Activated CD8-positive, alpha-beta T cell treated with anti-CD3 and anti-CD28 coated beads for 36 hours (primary cell): ENCODE results near the gene CCDC91. TPM values are rescaled to one million over a fixed set of nuclear protein-coding genes. Genes with fewer than 3 reads are reported as not detected.

Source experiments
- ATAC-seq: fragments of 200-7000 bp; cut with Tn5 transposase; one replicate; pipeline ENCODE4 v1.10.0; 2021; ENCODE audit warnings: mild to moderate bottlenecking, moderate library complexity
- CTCF ChIA-PET: fragments of 350-600 bp; sonication (Branson Sonifier 250); formaldehyde crosslinking; loops from one replicate; lab custom pipeline; 2021; ENCODE audit warnings: antibody characterized with exemption; lab: Charles Lee
- POLR2A ChIA-PET: fragments of 350-600 bp; sonication (Branson Sonifier 250); formaldehyde crosslinking; loops from one replicate; lab custom pipeline; 2021; ENCODE audit warnings: antibody characterized with exemption; lab: Charles Lee
- DNase-seq: peaks from one replicate; pipeline ENCODE4 v3.0.0-alpha.2; 2020
- H3K27ac Mint-ChIP-seq: one replicate; pipeline ENCODE4 v1.8.0; 2021; ENCODE audit warnings: mild to moderate bottlenecking, mixed read lengths
- H3K27me3 Mint-ChIP-seq: one replicate; pipeline ENCODE4 v1.8.0; 2021; ENCODE audit warnings: mixed read lengths
- H3K36me3 Mint-ChIP-seq: one replicate; pipeline ENCODE4 v1.8.0; 2021; ENCODE audit warnings: low read depth, mixed read lengths
- H3K4me1 Mint-ChIP-seq: one replicate; pipeline ENCODE4 v1.8.0; 2021; ENCODE audit warnings: low read depth, mixed read lengths
- H3K4me3 Mint-ChIP-seq: one replicate; pipeline ENCODE4 v1.8.0; 2021; ENCODE audit warnings: mild to moderate bottlenecking, moderate library complexity, mixed read lengths
- H3K9me3 Mint-ChIP-seq: one replicate; pipeline ENCODE4 v1.8.0; 2021; ENCODE audit warnings: mixed read lengths
- CTCF ChIP-seq: fragments of 200-600 bp; IDR thresholded peaks from one replicate; pipeline ENCODE4 v1.8.0; 2022; ENCODE audit warnings: antibody characterized with exemption, mild to moderate bottlenecking
- intact Hi-C: fragments of 100-400 bp; cut with micrococcal nuclease; formaldehyde crosslinking; loops from one replicate; pipeline ENCODE4 v1.10.0; 2022
- total RNA-seq, 2 experiments: library from RNA; stranded (reverse); gene quantifications; one replicate each; pipeline ENCODE4 v1.2.3, GENCODE V29; 2021

CCDC91 gene
- total RNA-seq, 2 experiments from 2014 or later, result 14.7 to 14.8 TPM

DNA sequence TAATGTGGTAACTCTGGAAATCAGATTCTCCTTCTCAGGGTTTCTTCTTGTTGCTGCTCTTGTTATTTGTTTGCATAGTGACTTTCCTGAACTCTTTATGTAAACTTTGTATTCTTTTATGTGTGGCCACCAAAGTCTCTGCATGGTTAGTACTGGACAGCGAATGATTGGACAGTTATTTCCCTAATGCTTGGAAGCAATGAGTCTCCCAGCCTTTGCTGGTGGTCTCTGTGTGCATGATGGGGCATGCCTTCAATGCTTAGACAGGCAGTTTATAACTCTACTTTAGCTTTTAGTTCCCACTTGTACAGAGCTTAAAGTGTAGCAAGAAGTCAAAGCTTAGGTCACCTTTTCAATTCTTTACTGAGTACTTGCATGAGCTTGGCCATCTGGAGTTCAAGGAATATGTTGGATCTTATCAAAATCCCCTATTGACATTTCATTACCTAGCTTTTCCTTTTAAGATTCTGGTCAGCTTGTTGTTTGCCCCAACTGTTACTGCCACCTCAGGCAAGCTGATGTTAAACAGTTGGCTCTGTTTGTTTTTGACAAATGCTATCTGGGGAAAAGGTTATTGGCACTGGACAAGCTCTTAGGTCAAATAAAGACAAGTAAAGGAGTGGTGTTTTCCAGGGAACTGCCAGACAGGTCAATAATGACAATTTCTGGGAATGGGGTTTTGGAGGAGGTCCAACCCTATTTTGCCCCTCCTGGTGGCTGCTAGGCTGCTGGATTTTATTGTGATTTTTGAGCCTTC, 12.3 kb downstream of the CCDC91 start:
- no peaks in the 10 kb centered on the region for H3K27me3 Mint-ChIP-seq
- DNase-seq (no peak), ATAC-seq (no peak)
- TF ChIP-seq CTCF, result no peak
- intact Hi-C loops, result no loop called here
- ChIA-PET CTCF (no interaction called here), POLR2A (interaction anchor here (3.3 kb wide), 1 partner anchor 12 kb away, joined by 12 read pairs; the partner anchor contains the start of gene CCDC91)
- no peak overlapping the region for H3K27ac Mint-ChIP-seq
- H3K36me3 Mint-ChIP-seq, result peaks cover 14% of the 10 kb centered on the region
- peaks cover 4% of the 10 kb centered on the region for H3K9me3 Mint-ChIP-seq
- peaks cover 18% of the 10 kb centered on the region for H3K4me1 Mint-ChIP-seq
- H3K4me3 Mint-ChIP-seq, result no peak overlapping the region

DNA sequence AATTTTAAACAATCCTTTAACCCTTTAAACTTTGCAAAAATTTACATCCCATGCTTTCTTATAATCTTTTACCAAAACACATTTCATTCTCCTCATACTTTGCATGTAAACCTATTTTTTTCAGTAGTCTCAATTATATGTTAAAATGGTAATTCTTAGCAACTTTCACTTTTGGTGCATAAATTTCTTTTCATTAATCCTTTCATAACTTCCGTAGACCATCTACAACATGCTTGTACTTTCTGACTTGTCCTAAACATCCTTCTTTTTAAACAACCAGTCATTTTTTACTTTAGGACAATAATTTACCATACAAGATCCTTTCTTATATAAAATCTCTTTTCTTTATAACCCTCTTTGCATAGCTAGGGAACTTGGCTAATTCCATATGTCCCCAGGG, 19.5 kb downstream of the CCDC91 start:
- no peak for TF ChIP-seq CTCF
- H3K4me3 Mint-ChIP-seq, result no peak overlapping the region

GRCh38 chr12:28212182-28212581, 21.9 kb downstream of the CCDC91 start:
- DNase-seq (no peak), ATAC-seq (no peak)
- intact Hi-C loops, result no loop called here
- Mint-ChIP-seq H3K4me3 (no peak overlapping the region), H3K27ac (no peak overlapping the region), H3K27me3 (no peaks in the 10 kb centered on the region), H3K36me3 (peaks cover 38% of the 10 kb centered on the region), H3K4me1 (peaks cover 9% of the 10 kb centered on the region), H3K9me3 (peaks cover 5% of the 10 kb centered on the region)
- TF ChIP-seq CTCF, result no peak
- ChIA-PET POLR2A (interaction anchor here (0.9 to 1.3 kb wide), 2 partner anchors 11 to 21 kb away, joined by 4 read pairs; no protein-coding TSS in a partner anchor), CTCF (no interaction called here)

More for the DNA sequence above, 19.5 kb downstream of the CCDC91 start:
- intact Hi-C loops, result no loop called here
- peaks cover 41% of the 10 kb centered on the region for H3K36me3 Mint-ChIP-seq
- peaks cover 5% of the 10 kb centered on the region for H3K9me3 Mint-ChIP-seq
- DNase-seq (no peak), ATAC-seq (no peak)
- POLR2A ChIA-PET, result no interaction called here
- peaks cover 10% of the 10 kb centered on the region for H3K4me1 Mint-ChIP-seq
- CTCF ChIA-PET, result no interaction called here
- H3K27me3 Mint-ChIP-seq, result no peaks in the 10 kb centered on the region
- no peak overlapping the region for H3K27ac Mint-ChIP-seq

DNA sequence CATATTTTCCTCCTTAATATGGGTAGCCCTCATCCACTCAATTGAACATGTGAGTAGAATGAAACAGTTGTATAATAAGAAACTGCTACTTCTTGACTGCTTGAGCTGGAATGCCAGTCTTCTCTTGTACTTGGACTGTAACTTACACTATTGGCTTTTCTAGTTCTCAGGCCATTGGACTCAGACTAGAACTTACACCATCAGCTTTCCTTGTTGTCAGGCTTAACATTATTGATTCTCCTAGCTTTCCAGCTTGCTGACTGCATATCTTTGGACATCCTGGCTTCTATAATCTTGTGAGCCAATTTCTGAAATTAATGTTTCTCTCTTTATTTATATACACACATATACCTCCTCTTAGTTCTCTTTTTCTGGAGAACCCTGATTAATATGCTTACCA, 24.8 kb downstream of the CCDC91 start:
- Mint-ChIP-seq H3K4me1 (peaks cover 18% of the 10 kb centered on the region), H3K4me3 (no peak overlapping the region), H3K9me3 (peaks cover 10% of the 10 kb centered on the region), H3K36me3 (peaks cover 38% of the 10 kb centered on the region), H3K27me3 (no peaks in the 10 kb centered on the region), H3K27ac (no peak overlapping the region)
- DNase-seq (no peak), ATAC-seq (no peak)
- ChIA-PET CTCF (no interaction called here), POLR2A (interaction anchor here (2.0 kb wide), 1 partner anchor 24 kb away, joined by 10 read pairs; the partner anchor contains the start of gene CCDC91)
- intact Hi-C loops, result no loop called here
- TF ChIP-seq CTCF, result no peak

DNA sequence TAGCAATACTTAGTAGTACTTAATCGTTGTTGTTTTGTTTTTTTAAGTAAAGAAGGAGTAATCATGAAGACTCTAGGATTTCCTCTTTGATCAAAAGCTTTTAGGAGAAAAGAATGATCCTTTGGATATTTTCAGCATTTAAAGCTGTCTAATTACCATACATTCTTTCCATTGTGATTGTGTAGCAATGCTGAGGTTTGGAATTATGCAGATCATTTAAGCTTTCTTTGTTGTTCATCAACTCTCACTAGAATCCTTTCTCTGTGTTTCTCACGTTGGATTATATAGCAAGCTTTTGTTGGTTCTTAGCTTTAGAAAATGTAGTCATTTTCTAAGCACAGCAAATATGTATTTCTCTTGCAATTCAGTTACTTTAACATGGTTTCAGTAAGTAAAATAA, 25.8 kb downstream of the CCDC91 start:
- Mint-ChIP-seq H3K9me3 (peaks cover 8% of the 10 kb centered on the region), H3K4me1 (peaks cover 22% of the 10 kb centered on the region), H3K27ac (no peak overlapping the region), H3K27me3 (no peaks in the 10 kb centered on the region), H3K36me3 (peaks cover 33% of the 10 kb centered on the region), H3K4me3 (no peak overlapping the region)
- ChIA-PET POLR2A (interaction anchor here (2.0 kb wide), 1 partner anchor 25 kb away, joined by 10 read pairs; the partner anchor contains the start of gene CCDC91), CTCF (no interaction called here)
- DNase-seq (no peak), ATAC-seq (no peak)
- TF ChIP-seq CTCF, result no peak
- intact Hi-C loops, result no loop called here
